ENCODE results near the gene TNFRSF18.
"Not testable (repeated sequence)": the region's sequence is repeated elsewhere in the genome, so short reads cannot be mapped to it uniquely, and the experiment has no call there.

TNFRSF18 gene

GRCh38 chr1:1197551-1198422 lies 8.6 kb downstream of the TNFRSF18 start:
- no peak for ATAC-seq (ENCODE audit: insufficient read depth, low read depth)
- DNase-seq = no peak
- Histone ChIP-seq H3K27ac (ENCODE audit: low read length) (no peak overlapping the region), H3K36me3 (ENCODE audit: insufficient read depth, low read length) (no peaks in the 10 kb centered on the region), H3K4me1 (ENCODE audit: insufficient read depth, low read length) (no peaks in the 10 kb centered on the region), H4K20me1 (ENCODE audit: insufficient read depth, low read length) (no peaks in the 10 kb centered on the region), H3K79me2 (ENCODE audit: insufficient read depth, low read length) (no peaks in the 10 kb centered on the region), H3K27me3 (ENCODE audit: insufficient read depth, low read length, poor library complexity) (no peaks in the 10 kb centered on the region), H3K4me3 (ENCODE audit: low read depth in 1 of 2, low read length in 2 of 2) (no peak overlapping the region), H3K9me3 (ENCODE audit: insufficient read depth, low read length, severe bottlenecking) (no peaks in the 10 kb centered on the region), H3K4me2 (ENCODE audit: insufficient read depth, low read length) (no peak overlapping the region), H3K9ac (ENCODE audit: low read depth, low read length) (no peak overlapping the region), H2AFZ (ENCODE audit: low read depth, low read length) (no peak overlapping the region)
- no peak for TF ChIP-seq EZH2 (IDR thresholded peaks at IDR 0.05; ENCODE audit: borderline replicate concordance, low read depth, low read length, severe bottlenecking)
- TF ChIP-seq, protein P1, sequence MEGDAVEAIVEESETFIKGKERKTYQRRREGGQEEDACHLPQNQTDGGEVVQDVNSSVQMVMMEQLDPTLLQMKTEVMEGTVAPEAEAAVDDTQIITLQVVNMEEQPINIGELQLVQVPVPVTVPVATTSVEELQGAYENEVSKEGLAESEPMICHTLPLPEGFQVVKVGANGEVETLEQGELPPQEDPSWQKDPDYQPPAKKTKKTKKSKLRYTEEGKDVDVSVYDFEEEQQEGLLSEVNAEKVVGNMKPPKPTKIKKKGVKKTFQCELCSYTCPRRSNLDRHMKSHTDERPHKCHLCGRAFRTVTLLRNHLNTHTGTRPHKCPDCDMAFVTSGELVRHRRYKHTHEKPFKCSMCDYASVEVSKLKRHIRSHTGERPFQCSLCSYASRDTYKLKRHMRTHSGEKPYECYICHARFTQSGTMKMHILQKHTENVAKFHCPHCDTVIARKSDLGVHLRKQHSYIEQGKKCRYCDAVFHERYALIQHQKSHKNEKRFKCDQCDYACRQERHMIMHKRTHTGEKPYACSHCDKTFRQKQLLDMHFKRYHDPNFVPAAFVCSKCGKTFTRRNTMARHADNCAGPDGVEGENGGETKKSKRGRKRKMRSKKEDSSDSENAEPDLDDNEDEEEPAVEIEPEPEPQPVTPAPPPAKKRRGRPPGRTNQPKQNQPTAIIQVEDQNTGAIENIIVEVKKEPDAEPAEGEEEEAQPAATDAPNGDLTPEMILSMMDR (IDR thresholded peaks at IDR 0.05; ENCODE audit: borderline replicate concordance, extremely low read depth, low read length, poor library complexity, severe bottlenecking) = no peak

- no peak overlapping the region for H3K4me3 ChIP-seq (ENCODE audit: low read depth in 1 of 2, low read length in 2 of 2)
These were observed 9.2 kb downstream of the TNFRSF18 start for GRCh38 chr1:1197188-1197500.

DNA sequence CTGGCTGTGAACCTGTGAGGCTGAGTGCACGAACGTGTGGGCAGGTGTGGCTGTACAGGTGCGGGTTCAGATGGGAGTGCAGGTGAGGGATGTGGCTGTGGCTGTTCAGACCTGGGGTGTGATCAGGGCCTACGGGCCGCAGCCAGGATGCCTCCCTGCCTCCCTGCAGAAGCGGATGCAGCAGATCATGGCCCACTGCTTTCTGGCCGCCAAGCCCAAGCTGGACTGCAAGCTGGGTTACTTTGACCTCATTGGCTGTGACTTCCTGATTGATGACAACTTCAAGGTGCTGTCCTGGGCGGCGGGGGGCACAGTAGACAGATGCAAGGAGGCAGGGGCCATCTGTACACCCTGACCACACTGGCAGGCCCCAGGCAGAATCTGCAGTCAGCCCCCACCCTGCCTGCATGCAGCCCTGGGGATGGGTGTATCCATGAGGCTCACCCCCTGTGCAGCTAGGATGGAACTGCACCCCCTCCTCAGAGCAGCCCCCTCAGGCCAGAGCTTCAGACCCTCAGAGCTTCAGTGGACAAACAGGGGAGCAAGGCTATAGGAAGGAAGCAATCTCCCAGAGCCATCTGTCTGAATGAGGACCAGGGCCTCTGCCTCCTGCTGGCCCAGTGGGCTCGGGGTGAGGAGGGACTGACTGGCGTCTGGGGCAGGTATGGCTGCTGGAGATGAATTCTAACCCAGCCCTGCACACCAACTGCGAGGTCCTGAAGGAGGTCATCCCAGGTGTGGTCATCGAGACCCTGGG lies 9.8 kb downstream of the TNFRSF18 start:
- Histone ChIP-seq H3K4me2 (ENCODE audit: insufficient read depth, low read length) (no peak overlapping the region), H3K27me3 (ENCODE audit: insufficient read depth, low read length, poor library complexity) (no peaks in the 10 kb centered on the region), H3K9me3 (ENCODE audit: insufficient read depth, low read length, severe bottlenecking) (no peaks in the 10 kb centered on the region), H3K4me1 (ENCODE audit: insufficient read depth, low read length) (no peaks in the 10 kb centered on the region), H4K20me1 (ENCODE audit: insufficient read depth, low read length) (no peaks in the 10 kb centered on the region), H2AFZ (ENCODE audit: low read depth, low read length) (no peak overlapping the region), H3K4me3 (ENCODE audit: low read depth in 1 of 2, low read length in 2 of 2) (no peak overlapping the region), H3K27ac (ENCODE audit: low read length) (no peak overlapping the region), H3K36me3 (ENCODE audit: insufficient read depth, low read length) (no peaks in the 10 kb centered on the region), H3K9ac (ENCODE audit: low read depth, low read length) (no peak overlapping the region), H3K79me2 (ENCODE audit: insufficient read depth, low read length) (no peaks in the 10 kb centered on the region)
- ATAC-seq (ENCODE audit: insufficient read depth, low read depth) (no peak), DNase-seq (no peak)
- TF ChIP-seq, protein P1 (IDR thresholded peaks at IDR 0.05; ENCODE audit: borderline replicate concordance, extremely low read depth, low read length, poor library complexity, severe bottlenecking) = no peak
- TF ChIP-seq EZH2 (IDR thresholded peaks at IDR 0.05; ENCODE audit: borderline replicate concordance, low read depth, low read length, severe bottlenecking) = no peak

More at GRCh38 chr1:1197188-1197500, 9.2 kb downstream of the TNFRSF18 start:
- no peak overlapping the region for H3K9ac ChIP-seq (ENCODE audit: low read depth, low read length)
- no peaks in the 10 kb centered on the region for H3K27me3 ChIP-seq (ENCODE audit: insufficient read depth, low read length, poor library complexity)
- TF ChIP-seq EZH2 (IDR thresholded peaks at IDR 0.05; ENCODE audit: borderline replicate concordance, low read depth, low read length, severe bottlenecking) = no peak
- TF ChIP-seq, protein P1 (IDR thresholded peaks at IDR 0.05; ENCODE audit: borderline replicate concordance, extremely low read depth, low read length, poor library complexity, severe bottlenecking) = no peak
- no peaks in the 10 kb centered on the region for H4K20me1 ChIP-seq (ENCODE audit: insufficient read depth, low read length)
- no peak overlapping the region for H2AFZ ChIP-seq (ENCODE audit: low read depth, low read length)
- H3K79me2 ChIP-seq (ENCODE audit: insufficient read depth, low read length) = no peaks in the 10 kb centered on the region
- H3K4me1 ChIP-seq (ENCODE audit: insufficient read depth, low read length) = no peaks in the 10 kb centered on the region
- no peaks in the 10 kb centered on the region for H3K9me3 ChIP-seq (ENCODE audit: insufficient read depth, low read length, severe bottlenecking)
- H3K4me2 ChIP-seq (ENCODE audit: insufficient read depth, low read length) = no peak overlapping the region
- ATAC-seq (ENCODE audit: insufficient read depth, low read depth) (no peak), DNase-seq (no peak)
- no peaks in the 10 kb centered on the region for H3K36me3 ChIP-seq (ENCODE audit: insufficient read depth, low read length)
- no peak overlapping the region for H3K27ac ChIP-seq (ENCODE audit: low read length)

GRCh38 chr1:1195726-1196125 lies 10.7 kb downstream of the TNFRSF18 start:
- H3K9ac ChIP-seq (ENCODE audit: low read depth, low read length); H3K9me3 ChIP-seq (ENCODE audit: insufficient read depth, low read length, severe bottlenecking); H3K79me2 ChIP-seq (ENCODE audit: insufficient read depth, low read length): not testable (repeated sequence)

More at GRCh38 chr1:1195726-1196125, 10.7 kb downstream of the TNFRSF18 start:
- not testable (repeated sequence) for H3K4me3 ChIP-seq (ENCODE audit: low read depth in 1 of 2, low read length in 2 of 2); H3K36me3 ChIP-seq (ENCODE audit: insufficient read depth, low read length); H2AFZ ChIP-seq (ENCODE audit: low read depth, low read length); H3K27ac ChIP-seq (ENCODE audit: low read length); DNase-seq; H4K20me1 ChIP-seq (ENCODE audit: insufficient read depth, low read length); H3K27me3 ChIP-seq (ENCODE audit: insufficient read depth, low read length, poor library complexity); H3K4me1 ChIP-seq (ENCODE audit: insufficient read depth, low read length); ATAC-seq (ENCODE audit: insufficient read depth, low read depth); H3K4me2 ChIP-seq (ENCODE audit: insufficient read depth, low read length)
